K562 (cell line): Measurements from ENCODE around the gene ZNF556. TPM values are rescaled to one million over a fixed set of nuclear protein-coding genes. Genes with fewer than 3 reads are reported as not detected.

Source experiments
- BRD9 ChIP-seq: fragments of 450-650 bp; IDR thresholded peaks from 2 replicates; pipeline ENCODE4 v1.6.1; 2018; ENCODE audit warnings: low read depth; ENCODE audit not compliant: partially characterized antibody
- C11orf30 ChIP-seq: fragments of 450-650 bp; IDR thresholded peaks from 2 replicates; pipeline ENCODE4 v1.6.1; 2016; ENCODE audit warnings: low read depth, mild to moderate bottlenecking
- CBX1 ChIP-seq: sonication (generic); IDR thresholded peaks from 2 replicates; pipeline ENCODE4 v1.6.1; 2016; ENCODE audit warnings: antibody characterized with exemption, low read depth, mild to moderate bottlenecking
- CEBPB ChIP-seq: fragments of 450-650 bp; IDR thresholded peaks from 2 replicates; pipeline ENCODE4 v1.6.1; 2016; ENCODE audit warnings: missing genetic modification characterization, missing compliant biosample characterization
- EGR1 ChIP-seq: fragments of 450-650 bp; conservative IDR thresholded peaks from 2 replicates; pipeline ENCODE4 v1.6.1; 2017; ENCODE audit warnings: mild to moderate bottlenecking
- HINFP ChIP-seq: fragments of 450-650 bp; conservative IDR thresholded peaks from 2 replicates; pipeline ENCODE4 v1.6.1; 2016; ENCODE audit warnings: missing genetic modification characterization, low read depth, mild to moderate bottlenecking, control low read depth, missing compliant biosample characterization
- HIVEP1 ChIP-seq: fragments of 250-450 bp; sonication (Bioruptor Pico); IDR thresholded peaks from 2 replicates; pipeline ENCODE4 v1.4.0; 2020; ENCODE audit warnings: mild to moderate bottlenecking
- KAT2B ChIP-seq: IDR thresholded peaks from one replicate; pipeline ENCODE4 v1.6.1; 2012; ENCODE audit warnings: low read depth, mild to moderate bottlenecking, control low read depth, inconsistent platforms, low read length, moderate library complexity
- LCOR ChIP-seq: sonication (generic); formaldehyde crosslinking; IDR thresholded peaks from 2 replicates; pipeline ENCODE4 v1.8.0; 2022; ENCODE audit warnings: mild to moderate bottlenecking, missing genetic modification reagents
- MIER1 ChIP-seq: fragments of 450-650 bp; IDR thresholded peaks from 2 replicates; pipeline ENCODE4 v1.6.1; 2016; ENCODE audit warnings: antibody characterized with exemption, mild to moderate bottlenecking, low read depth
- POLR2AphosphoS5 ChIP-seq: IDR thresholded peaks from 2 replicates; pipeline ENCODE4 v1.6.1; 2011; ENCODE audit warnings: mild to moderate bottlenecking, low read depth, low read length, moderate library complexity; ENCODE audit not compliant: control insufficient read depth, insufficient read depth
- PRMT5 ChIP-seq: sonication (generic); formaldehyde crosslinking; IDR thresholded peaks from 2 replicates; pipeline ENCODE4 v1.5.0; 2020; ENCODE audit warnings: missing genetic modification reagents
- SMARCC2 ChIP-seq: fragments of 450-650 bp; IDR thresholded peaks from 2 replicates; pipeline ENCODE4 v1.6.1; 2017; ENCODE audit warnings: antibody characterized with exemption, moderate library complexity, mild to moderate bottlenecking, low read depth
- SMARCE1 ChIP-seq: fragments of 450-650 bp; IDR thresholded peaks from 2 replicates; pipeline ENCODE4 v1.7.1; 2016; ENCODE audit warnings: mild to moderate bottlenecking
- TRIM25 ChIP-seq: fragments of 450-650 bp; IDR thresholded peaks from 2 replicates; pipeline ENCODE4 v1.7.0; 2016; ENCODE audit warnings: borderline replicate concordance
- XRCC5 ChIP-seq: fragments of 200-400 bp; formaldehyde crosslinking; IDR thresholded peaks from 2 replicates; pipeline ENCODE4 v1.6.1; 2017; ENCODE audit warnings: low read depth, mild to moderate bottlenecking, low read length
- ZNF174 ChIP-seq: fragments of 250-450 bp; sonication (Bioruptor Pico); IDR thresholded peaks from 2 replicates; pipeline ENCODE4 v1.4.0; 2020; ENCODE audit warnings: mild to moderate bottlenecking
- ZNF197 ChIP-seq: fragments of 200-800 bp; sonication (Bioruptor generic); IDR thresholded peaks from 2 replicates; pipeline ENCODE4 v1.6.1; 2016; ENCODE audit warnings: low read depth, missing genetic modification characterization, missing compliant biosample characterization
- ZNF232 ChIP-seq: sonication (generic); formaldehyde crosslinking; IDR thresholded peaks from 2 replicates; pipeline ENCODE4 v1.8.0; 2022; ENCODE audit warnings: mild to moderate bottlenecking, missing genetic modification reagents
- polyA plus RNA-seq, 8 experiments: library from polyadenylated mRNA; depleted of rRNA in 4 of 8; stranded (reverse) in 5 of 8; unstranded in 3 of 8; fragments of >200 nt; fragmentation: Nextera tagmentation in 2 of 8; fragmentation: Illumina TruSeq in 1 of 8; extraction: Ambion mirVana in 2 of 8; extraction: Trizol in 1 of 8; gene quantifications; 2 replicates each; pipeline versions ENCODE4 v1.2.1 to v1.2.3, GENCODE V29; 2011 to 2014; ENCODE audit warnings: inconsistent platforms in 1 of 8, missing spikeins in 1 of 8
- total RNA-seq, 7 experiments: library from RNA; depleted of rRNA in 6 of 7; stranded (reverse); fragments of >200 nt in 6 of 7; fragmentation: Illumina TruSeq in 2 of 7; extraction: Trizol in 2 of 7; gene quantifications; 2 replicates each; pipeline versions ENCODE4 v1.2.1 to v1.2.3, GENCODE V29; 2011 to 2021; ENCODE audit warnings: low replicate concordance in 1 of 7
- TF ChIP-seq, protein P1 (sequence below): sonication (generic); formaldehyde crosslinking; IDR thresholded peaks from 2 replicates; pipeline ENCODE4 v1.8.1; 2023; ENCODE audit warnings: mild to moderate bottlenecking, missing genetic modification reagents, moderate library complexity
- TF ChIP-seq, protein P2 (sequence below): fragments of 250-450 bp; sonication (Bioruptor Pico); IDR thresholded peaks from 2 replicates; pipeline ENCODE4 v1.8.0; 2021; ENCODE audit warnings: mild to moderate bottlenecking, moderate library complexity
- TF ChIP-seq, protein P3 (sequence below): sonication (generic); formaldehyde crosslinking; IDR thresholded peaks from 2 replicates; pipeline ENCODE4 v1.8.0; 2022; ENCODE audit warnings: mild to moderate bottlenecking, missing genetic modification reagents

The ZNF556 gene
- total and polyA plus RNA-seq, 9 of the 15 experiments (the other 6 are each of a cell fraction or from before 2014, with no cell fraction given), result 0.01 to 0.36 (median 0.10) TPM; not detected in 1

GRCh38 chr19:2834294-2834871 lies 32.8 kb upstream of the ZNF556 start (continued):
- TF ChIP-seq, protein P1, sequence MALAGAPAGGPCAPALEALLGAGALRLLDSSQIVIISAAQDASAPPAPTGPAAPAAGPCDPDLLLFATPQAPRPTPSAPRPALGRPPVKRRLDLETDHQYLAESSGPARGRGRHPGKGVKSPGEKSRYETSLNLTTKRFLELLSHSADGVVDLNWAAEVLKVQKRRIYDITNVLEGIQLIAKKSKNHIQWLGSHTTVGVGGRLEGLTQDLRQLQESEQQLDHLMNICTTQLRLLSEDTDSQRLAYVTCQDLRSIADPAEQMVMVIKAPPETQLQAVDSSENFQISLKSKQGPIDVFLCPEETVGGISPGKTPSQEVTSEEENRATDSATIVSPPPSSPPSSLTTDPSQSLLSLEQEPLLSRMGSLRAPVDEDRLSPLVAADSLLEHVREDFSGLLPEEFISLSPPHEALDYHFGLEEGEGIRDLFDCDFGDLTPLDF (CRISPR knock-in tag), result no peak
- TF ChIP-seq PRMT5, result no peak
- peak; percentile 78; the same call in 1 of the 2 replicates for TF ChIP-seq CBX1
- TF ChIP-seq BRD9, result no peak
- no peak for TF ChIP-seq KAT2B
- peak; percentile 37; the same call in 1 of the 2 replicates for TF ChIP-seq C11orf30
- TF ChIP-seq, protein P2, sequence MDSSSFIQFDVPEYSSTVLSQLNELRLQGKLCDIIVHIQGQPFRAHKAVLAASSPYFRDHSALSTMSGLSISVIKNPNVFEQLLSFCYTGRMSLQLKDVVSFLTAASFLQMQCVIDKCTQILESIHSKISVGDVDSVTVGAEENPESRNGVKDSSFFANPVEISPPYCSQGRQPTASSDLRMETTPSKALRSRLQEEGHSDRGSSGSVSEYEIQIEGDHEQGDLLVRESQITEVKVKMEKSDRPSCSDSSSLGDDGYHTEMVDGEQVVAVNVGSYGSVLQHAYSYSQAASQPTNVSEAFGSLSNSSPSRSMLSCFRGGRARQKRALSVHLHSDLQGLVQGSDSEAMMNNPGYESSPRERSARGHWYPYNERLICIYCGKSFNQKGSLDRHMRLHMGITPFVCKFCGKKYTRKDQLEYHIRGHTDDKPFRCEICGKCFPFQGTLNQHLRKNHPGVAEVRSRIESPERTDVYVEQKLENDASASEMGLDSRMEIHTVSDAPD (CRISPR knock-in tag), result no peak
- no peak for TF ChIP-seq SMARCC2
- TF ChIP-seq, protein P3, sequence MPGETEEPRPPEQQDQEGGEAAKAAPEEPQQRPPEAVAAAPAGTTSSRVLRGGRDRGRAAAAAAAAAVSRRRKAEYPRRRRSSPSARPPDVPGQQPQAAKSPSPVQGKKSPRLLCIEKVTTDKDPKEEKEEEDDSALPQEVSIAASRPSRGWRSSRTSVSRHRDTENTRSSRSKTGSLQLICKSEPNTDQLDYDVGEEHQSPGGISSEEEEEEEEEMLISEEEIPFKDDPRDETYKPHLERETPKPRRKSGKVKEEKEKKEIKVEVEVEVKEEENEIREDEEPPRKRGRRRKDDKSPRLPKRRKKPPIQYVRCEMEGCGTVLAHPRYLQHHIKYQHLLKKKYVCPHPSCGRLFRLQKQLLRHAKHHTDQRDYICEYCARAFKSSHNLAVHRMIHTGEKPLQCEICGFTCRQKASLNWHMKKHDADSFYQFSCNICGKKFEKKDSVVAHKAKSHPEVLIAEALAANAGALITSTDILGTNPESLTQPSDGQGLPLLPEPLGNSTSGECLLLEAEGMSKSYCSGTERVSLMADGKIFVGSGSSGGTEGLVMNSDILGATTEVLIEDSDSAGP (CRISPR knock-in tag), result no peak
- no peak for TF ChIP-seq MIER1
- no peak for TF ChIP-seq ZNF232 (CRISPR knock-in tag)
- TF ChIP-seq LCOR (CRISPR knock-in tag), result no peak
- TF ChIP-seq EGR1, result no peak
- TF ChIP-seq POLR2AphosphoS5, result no peak
- TF ChIP-seq ZNF174 (CRISPR knock-in tag), result no peak
- TF ChIP-seq SMARCE1, result no peak
- no peak for TF ChIP-seq TRIM25
- no peak for TF ChIP-seq CEBPB (tag)
- TF ChIP-seq HINFP (tag), result no peak
- no peak for TF ChIP-seq ZNF197 (CRISPR knock-in tag)
- no peak for TF ChIP-seq HIVEP1
- no peak for TF ChIP-seq XRCC5
